ENCODE measurements around the gene CHD5.

Gene CHD5

DNA sequence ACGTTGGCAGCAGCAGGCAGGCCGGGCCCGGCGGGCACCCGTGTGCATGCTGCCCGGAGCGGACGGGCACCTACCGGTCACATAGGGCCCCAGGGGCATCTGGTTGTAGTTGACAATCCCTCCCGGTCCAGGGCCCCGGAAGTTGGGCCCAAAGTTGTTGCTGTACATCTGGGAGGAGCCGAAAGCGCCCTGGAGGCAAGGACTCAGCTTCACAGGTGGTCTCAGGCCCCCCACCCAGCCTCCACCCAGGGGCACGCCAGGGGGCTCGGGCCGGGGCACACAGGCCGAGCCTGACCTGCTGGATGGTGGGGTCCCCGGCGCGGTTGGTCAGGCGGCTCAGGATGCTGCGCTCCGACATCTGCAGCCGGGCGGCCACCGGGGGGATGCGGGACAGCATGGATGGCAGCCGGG lies 73.8 kb downstream of the CHD5 start:
- no peak for DNase-seq (ENCODE audit: low read depth)
- H3K4me3 ChIP-seq (ENCODE audit: low read depth, low read length), result no peak overlapping the region
- no peak for TF ChIP-seq CTCF (IDR thresholded peaks at IDR 0.05; ENCODE audit: insufficient read depth, low read depth, low read length, missing control alignments)

DNA sequence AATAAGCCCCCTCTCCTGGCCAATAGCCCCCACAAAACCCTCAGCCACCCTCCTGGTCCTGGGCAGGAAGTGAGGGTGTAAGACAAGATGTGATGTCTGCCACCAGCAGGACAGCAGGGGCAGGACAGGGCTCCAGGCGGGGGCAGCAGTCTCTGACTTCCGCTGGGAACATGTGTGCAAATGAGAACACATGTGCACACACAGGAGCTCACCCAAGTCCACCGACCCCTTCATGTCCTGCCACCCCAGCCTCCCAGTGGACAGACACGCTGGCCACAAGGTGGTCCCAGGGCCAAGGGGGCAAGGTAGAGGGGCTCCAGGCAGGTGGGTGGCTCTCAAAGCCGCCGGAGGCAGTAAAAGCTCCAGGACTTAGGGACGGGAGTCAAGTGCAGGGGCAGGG lies 74.4 kb downstream of the CHD5 start:
- no peak for DNase-seq (ENCODE audit: low read depth)
- TF ChIP-seq CTCF (IDR thresholded peaks at IDR 0.05; ENCODE audit: insufficient read depth, low read depth, low read length, missing control alignments), result no peak
- no peak overlapping the region for H3K4me3 ChIP-seq (ENCODE audit: low read depth, low read length)

GRCh38 chr1:6105218-6105679 lies 74.9 kb downstream of the CHD5 start:
- TF ChIP-seq CTCF (IDR thresholded peaks at IDR 0.05; ENCODE audit: insufficient read depth, low read depth, low read length, missing control alignments), result no peak
- no peak overlapping the region for H3K4me3 ChIP-seq (ENCODE audit: low read depth, low read length)
- no peak for DNase-seq (ENCODE audit: low read depth)

- DNase-seq (ENCODE audit: low read depth), result no peak
- TF ChIP-seq CTCF (IDR thresholded peaks at IDR 0.05; ENCODE audit: insufficient read depth, low read depth, low read length, missing control alignments), result no peak
- no peak overlapping the region for H3K4me3 ChIP-seq (ENCODE audit: low read depth, low read length)
Measured at GRCh38 chr1:6104631-6105030, 75.5 kb downstream of the CHD5 start.

- no peak for DNase-seq (ENCODE audit: low read depth)
- no peak for TF ChIP-seq CTCF (IDR thresholded peaks at IDR 0.05; ENCODE audit: insufficient read depth, low read depth, low read length, missing control alignments)
- H3K4me3 ChIP-seq (ENCODE audit: low read depth, low read length), result no peak overlapping the region
Measured at GRCh38 chr1:6103854-6104530, 76.1 kb downstream of the CHD5 start.

- DNase-seq (ENCODE audit: low read depth), result no peak
- no peak for TF ChIP-seq CTCF (IDR thresholded peaks at IDR 0.05; ENCODE audit: insufficient read depth, low read depth, low read length, missing control alignments)
- H3K4me3 ChIP-seq (ENCODE audit: low read depth, low read length), result no peak overlapping the region
Measured at GRCh38 chr1:6103111-6103853, 76.8 kb downstream of the CHD5 start.
